ENCODE results near the gene HAO2.
"Not testable (repeated sequence)": the region's sequence is repeated elsewhere in the genome, so short reads cannot be mapped to it uniquely, and the experiment has no call there.

The HAO2 gene
- total RNA-seq: 0 to 1.1 (median 0) reads per million in 17 experiments

GRCh38 chr1:119368554-119368953 lies at the start of gene HAO2:
TSS of gene HAO2 (plus strand) at chr1:119368785. CDS start at chr1:119381086, 12,301 bp downstream.
- no peak for DNase-seq

GRCh38 chr1:119320100-119320499 lies 48.5 kb upstream of the HAO2 start:
- no peak for DNase-seq

GRCh38 chr1:119321666-119322419 lies 46.7 kb upstream of the HAO2 start:
- DNase-seq: no peak

GRCh38 chr1:119323216-119323982 lies 45.2 kb upstream of the HAO2 start:
- DNase-seq: peak; percentile 43 to 73 (median 70)

DNA sequence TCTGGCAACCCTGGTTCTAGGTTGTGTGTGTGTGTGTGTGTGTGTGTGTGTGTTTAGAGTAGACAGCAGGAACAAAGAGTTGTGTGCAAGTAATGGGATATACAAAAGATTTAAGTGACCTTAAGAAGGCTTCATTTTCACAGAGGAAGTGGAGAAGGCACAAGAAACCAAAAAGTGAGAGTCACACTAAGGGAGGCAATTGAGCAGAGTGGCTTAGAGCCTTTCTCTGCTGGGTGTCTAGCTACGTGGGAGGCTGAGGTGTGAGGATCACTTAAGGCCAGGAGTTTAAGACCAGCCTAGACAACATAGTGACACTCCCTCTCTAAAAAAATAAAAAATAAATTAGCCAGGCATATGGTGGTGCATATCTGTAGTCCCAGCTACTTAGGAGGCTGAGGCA lies 44.4 kb upstream of the HAO2 start:
- peak in 3 of 4 experiments; percentile 9 to 20 (median 11) for DNase-seq

DNA sequence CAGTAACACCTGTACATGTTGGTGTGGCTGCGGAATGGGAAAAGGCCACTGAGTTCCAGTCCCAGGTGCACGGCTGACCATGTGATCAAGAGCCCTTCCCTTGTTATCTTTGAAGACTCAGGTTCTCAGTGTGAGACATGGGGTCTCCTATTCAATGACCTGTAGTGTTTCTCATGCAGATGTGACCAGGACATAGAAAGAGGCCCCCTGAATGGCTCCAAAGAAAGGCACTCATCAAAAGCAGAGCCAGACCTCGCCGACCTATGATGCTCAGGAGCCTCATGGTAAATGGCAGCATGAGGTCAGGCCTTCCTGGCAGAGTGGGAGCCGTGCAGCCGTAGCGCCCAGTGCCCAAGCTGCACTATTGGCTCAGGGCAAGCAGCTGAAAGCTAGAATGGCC lies 42.3 kb upstream of the HAO2 start:
- no peak for DNase-seq

- DNase-seq: no peak
Observed at GRCh38 chr1:119327094-119327449, 41.5 kb upstream of the HAO2 start.

GRCh38 chr1:119327450-119328155 lies 41.0 kb upstream of the HAO2 start:
- peak; percentile 2 to 47 (median 16) for DNase-seq

DNA sequence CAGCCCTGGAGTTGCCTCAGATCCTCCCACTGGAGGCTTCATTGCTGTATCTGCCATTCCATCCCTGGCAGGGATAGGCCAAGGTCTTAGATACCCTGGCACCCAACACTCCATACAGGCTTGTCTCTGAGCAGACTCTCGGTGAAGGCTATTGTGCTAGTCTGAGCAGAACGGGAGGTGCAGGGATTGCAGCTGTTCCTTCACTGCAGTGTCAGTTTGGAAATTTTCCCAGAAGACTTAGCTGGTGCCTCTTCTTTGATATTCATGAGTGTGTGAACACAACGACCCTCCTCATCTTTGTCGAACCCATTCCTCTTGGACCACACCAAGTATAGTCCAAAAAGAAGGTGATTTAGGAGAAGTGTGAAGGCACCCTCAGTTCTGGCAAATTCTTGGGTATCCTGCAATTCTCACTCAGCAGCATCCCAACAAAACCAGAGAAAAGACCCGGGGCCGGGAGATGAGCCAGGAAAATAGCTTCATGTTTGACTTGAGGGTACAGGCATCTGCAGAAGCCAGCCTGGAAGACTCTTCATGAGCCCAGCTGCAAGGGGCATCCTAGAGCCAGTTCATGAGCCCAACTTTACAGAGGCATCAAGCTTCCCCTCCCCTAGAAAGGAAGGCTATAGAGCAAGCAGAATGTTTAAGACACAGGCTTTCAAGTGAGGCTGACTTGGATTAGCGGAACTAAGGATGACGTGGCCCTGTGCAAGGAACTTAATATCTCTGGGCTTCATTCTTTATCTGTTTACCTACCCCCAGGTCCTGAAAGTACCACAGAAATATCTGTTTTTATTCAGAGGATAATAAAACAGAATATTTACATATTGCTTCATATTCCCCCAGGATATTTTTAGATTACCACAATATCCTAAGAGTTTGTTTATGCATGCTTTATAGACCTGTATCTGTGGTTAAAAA lies 38.8 kb upstream of the HAO2 start:
- no peak for DNase-seq

- no peak for DNase-seq
Observed at GRCh38 chr1:119330466-119331189, 38.0 kb upstream of the HAO2 start.

- no peak for DNase-seq
Observed at GRCh38 chr1:119331190-119331515, 37.4 kb upstream of the HAO2 start.

- DNase-seq: no peak
Observed at GRCh38 chr1:119331915-119332314, 36.7 kb upstream of the HAO2 start.

DNA sequence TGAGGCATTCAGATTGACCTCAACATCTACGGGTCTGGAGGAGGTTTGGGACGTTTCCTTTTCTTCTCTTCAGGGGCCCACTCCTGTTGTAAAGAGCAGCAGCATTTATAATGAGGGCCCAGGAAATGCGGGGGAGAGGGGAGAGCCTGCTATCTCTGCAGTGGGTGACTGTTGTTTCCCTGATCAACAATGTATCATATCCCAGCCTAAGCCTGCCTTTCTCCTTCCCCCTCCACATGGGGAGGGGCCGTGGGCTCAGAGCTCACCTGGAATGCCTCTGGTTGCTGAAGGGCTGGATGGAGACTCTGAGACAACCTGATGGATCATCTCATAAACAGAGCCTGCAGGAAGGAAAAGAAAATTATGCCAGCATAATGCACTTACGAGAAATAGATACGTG lies 36.0 kb upstream of the HAO2 start:
- DNase-seq: no peak

DNA sequence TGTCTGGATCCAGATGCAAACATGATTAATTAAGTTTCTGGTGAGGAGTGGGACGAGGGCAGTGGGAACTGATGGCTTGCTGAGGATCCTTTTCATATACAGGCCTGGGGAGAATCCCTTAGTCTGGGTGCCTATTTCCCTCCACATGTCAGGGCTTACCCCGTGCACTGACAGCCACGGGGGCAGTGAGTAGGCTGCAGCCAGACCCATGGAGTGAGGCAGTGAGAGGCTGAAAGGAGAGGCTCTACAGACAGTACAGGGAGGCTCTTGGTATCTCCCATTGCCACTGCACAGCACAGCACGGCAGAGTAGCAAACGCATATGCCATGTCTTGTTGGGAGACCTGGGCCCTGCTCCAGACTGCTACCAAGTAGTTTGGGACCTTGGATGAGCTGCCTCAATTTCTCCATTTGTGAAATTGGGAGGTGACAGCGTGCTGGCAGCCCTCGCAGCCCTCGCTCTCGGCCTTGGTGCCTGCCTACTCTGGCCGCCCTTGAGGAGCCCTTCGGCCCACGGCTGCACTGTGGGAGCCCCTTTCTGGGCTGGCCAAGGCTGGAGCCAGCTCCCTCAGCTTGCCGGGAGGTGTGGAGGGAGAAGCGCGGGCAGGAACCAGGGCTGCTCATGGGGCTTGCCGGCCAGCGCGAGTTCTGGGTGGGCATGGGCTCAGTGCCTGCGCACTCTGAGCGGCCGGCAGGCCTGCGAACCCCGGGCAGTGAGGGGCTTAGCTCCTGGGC lies 35.3 kb upstream of the HAO2 start:
- no peak for DNase-seq

DNA sequence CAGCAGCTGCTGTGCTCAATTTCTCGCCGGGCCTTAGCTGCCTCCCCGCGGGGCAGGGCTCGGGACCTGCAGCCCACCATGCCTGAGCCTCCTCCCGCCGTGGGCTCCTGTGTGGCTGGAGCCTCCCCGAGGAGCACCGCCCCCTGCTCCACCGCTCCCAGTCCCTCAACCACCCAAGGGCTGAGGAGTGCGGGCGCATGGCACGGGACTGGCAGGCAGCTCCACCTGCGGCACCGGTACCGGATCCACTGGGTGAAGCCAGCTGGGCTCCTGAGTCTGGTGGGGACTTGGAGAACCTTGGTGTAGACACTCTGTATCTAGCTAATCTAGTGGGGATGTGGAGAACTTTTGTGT lies 34.7 kb upstream of the HAO2 start:
- not testable (repeated sequence) for DNase-seq

- no peak for DNase-seq
Observed at GRCh38 chr1:119336848-119337247, 31.7 kb upstream of the HAO2 start.

GRCh38 chr1:119338004-119338403 lies 30.6 kb upstream of the HAO2 start:
- DNase-seq: no peak

- no peak for DNase-seq
Observed at GRCh38 chr1:119338757-119339156, 29.8 kb upstream of the HAO2 start.

- DNase-seq: no peak
Observed at GRCh38 chr1:119340861-119341261, 27.7 kb upstream of the HAO2 start.

- no peak for DNase-seq
Observed at GRCh38 chr1:119341372-119341947, 27.1 kb upstream of the HAO2 start.

GRCh38 chr1:119345398-119345797 lies 23.2 kb upstream of the HAO2 start:
- DNase-seq: no peak

All from suppressor macrophage (primary cell).